Kidney (tissue), 14 donors: ENCODE data around the gene SPTBN5. TPM values are rescaled to one million over a fixed set of nuclear protein-coding genes. Genes with fewer than 3 reads are reported as not detected.

Experiments used
- DNase-seq, 5 donors: peaks; one replicate each; pipeline ENCODE4 v3.0.0-alpha.2; 2013 to 2020
- FAIRE-seq: peaks from 2 replicates; lab custom pipeline; 2012; peaks lifted over from hg19 to GRCh38; lab: Jason Lieb, UNC
- H3K27ac ChIP-seq, 2 donors: one replicate each; pipeline ENCODE4 v1.7.0; 2013; ENCODE audit warnings: low read depth in 2 of 2, low read length in 2 of 2, inconsistent platforms in 1 of 2
- H3K27me3 ChIP-seq: one replicate; pipeline ENCODE4 v1.7.1; 2013; ENCODE audit warnings: low read length, inconsistent platforms; ENCODE audit not compliant: control insufficient read depth, insufficient read depth
- H3K36me3 ChIP-seq, 3 donors: one replicate each; pipeline versions ENCODE4 v1.7.0 to v1.7.1; 2013; ENCODE audit warnings: low read length in 3 of 3, control low read depth in 1 of 3, inconsistent platforms in 1 of 3; ENCODE audit not compliant: insufficient read depth in 3 of 3, control insufficient read depth in 2 of 3
- H3K4me1 ChIP-seq, 3 donors: one replicate each; pipeline versions ENCODE4 v1.7.0 to v1.7.1; 2013; ENCODE audit warnings: low read length in 3 of 3, inconsistent platforms in 1 of 3, low read depth in 1 of 3; ENCODE audit not compliant: control insufficient read depth in 2 of 3, insufficient read depth in 2 of 3
- H3K4me3 ChIP-seq, 3 donors: one replicate each; pipeline versions ENCODE4 v1.7.0 to v1.8.1; 2013; ENCODE audit warnings: low read length in 3 of 3, control low read depth in 1 of 3, inconsistent platforms in 1 of 3
- H3K9ac ChIP-seq, 3 donors: one replicate each; pipeline versions ENCODE4 v1.7.0 to v1.7.1; 2013; ENCODE audit warnings: low read length in 3 of 3, control low read depth in 1 of 3, inconsistent platforms in 1 of 3
- H3K9me3 ChIP-seq, 3 donors: one replicate each; pipeline versions ENCODE4 v1.7.0 to v1.7.1; 2013; ENCODE audit warnings: low read length in 3 of 3, control low read depth in 1 of 3, inconsistent platforms in 1 of 3; ENCODE audit not compliant: control insufficient read depth in 2 of 3, insufficient read depth in 1 of 3
- CTCF ChIP-seq: IDR thresholded peaks from 3 replicates; pipeline ENCODE4 v1.5.1; 2012; ENCODE audit warnings: mild to moderate bottlenecking, moderate library complexity, borderline replicate concordance; ENCODE audit not compliant: insufficient read depth; ENCODE audit errors: extremely low read depth
- intact Hi-C: fragments of 100-400 bp; cut with DNase I; formaldehyde crosslinking; loops from one replicate; pipeline ENCODE4 v1.11.1; 2022
- polyA plus RNA-seq: library from polyadenylated mRNA; stranded (reverse); fragments of 350-450 nt; fragmentation: Illumina TruSeq; extraction: RNeasy Lipid Tissue Mini Kit (QIAGEN cat#74804); gene quantifications from one replicate; pipeline ENCODE4 v1.2.3, GENCODE V29; 2014; ENCODE audit warnings: low read depth, low replicate concordance; ENCODE audit not compliant: insufficient read depth
- total RNA-seq: library from RNA; stranded (reverse); fragmentation: NEBNext Ultra II Directional; extraction: Animal tissue kit (Norgen Biotek cat#: 25700); gene quantifications from one replicate; pipeline ENCODE4 v1.2.1, GENCODE V29; 2021
- donor health status: control.
- donor health status: control.
- donor health status: control.
- donor health status: control.
- donor health status: control.
- donor health status: DM: yes; HTN: yes; CAD: no.
- donor health status: Normal renal cell carcinoma (clear cell type).

SPTBN5 gene
- total and polyA plus RNA-seq, 2 donors from 2014 or later: 1.2 to 2.6 TPM

- Histone ChIP-seq H3K27ac (no peak overlapping the region), H3K9ac (no peak overlapping the region), H3K4me1 (no peaks in the 10 kb centered on the region), H3K36me3 (no peaks in the 10 kb centered on the region), H3K9me3 (no peaks in the 10 kb centered on the region), H3K27me3 (no peaks in the 10 kb centered on the region), H3K4me3 (no peak overlapping the region)
- FAIRE-seq: no peak
- intact Hi-C loops: no loop called here
- DNase-seq: no peak
- TF ChIP-seq CTCF: no peak
These were observed 28.3 kb downstream of the SPTBN5 start for GRCh38 chr15:41865490-41866055.

- Histone ChIP-seq H3K4me3 (no peak overlapping the region), H3K27me3 (no peaks in the 10 kb centered on the region), H3K4me1 (no peaks in the 10 kb centered on the region), H3K9me3 (no peaks in the 10 kb centered on the region), H3K9ac (no peak overlapping the region), H3K36me3 (no peaks in the 10 kb centered on the region), H3K27ac (no peak overlapping the region)
- FAIRE-seq (no peak), DNase-seq (no peak)
- intact Hi-C loops: no loop called here
- TF ChIP-seq CTCF: no peak
These were observed 31.2 kb downstream of the SPTBN5 start for GRCh38 chr15:41862515-41863116.

- no peak for DNase-seq
These were observed 32.0 kb downstream of the SPTBN5 start for GRCh38 chr15:41861736-41862356.

More at GRCh38 chr15:41861736-41862356, 32.0 kb downstream of the SPTBN5 start:
- TF ChIP-seq CTCF: no peak
- Histone ChIP-seq H3K4me3 (no peak overlapping the region), H3K9ac (no peak overlapping the region), H3K27me3 (no peaks in the 10 kb centered on the region), H3K27ac (no peak overlapping the region), H3K4me1 (no peaks in the 10 kb centered on the region), H3K36me3 (no peaks in the 10 kb centered on the region), H3K9me3 (no peaks in the 10 kb centered on the region)
- FAIRE-seq: no peak
- intact Hi-C loops: no loop called here
